ENCODE results near the gene C1orf198. TPM values are rescaled to one million over a fixed set of nuclear protein-coding genes. Genes with fewer than 3 reads are reported as not detected.

Gene C1orf198
- total and polyA plus RNA-seq, 12 donors, result 15.2 to 59.4 (median 24.6) TPM

DNA sequence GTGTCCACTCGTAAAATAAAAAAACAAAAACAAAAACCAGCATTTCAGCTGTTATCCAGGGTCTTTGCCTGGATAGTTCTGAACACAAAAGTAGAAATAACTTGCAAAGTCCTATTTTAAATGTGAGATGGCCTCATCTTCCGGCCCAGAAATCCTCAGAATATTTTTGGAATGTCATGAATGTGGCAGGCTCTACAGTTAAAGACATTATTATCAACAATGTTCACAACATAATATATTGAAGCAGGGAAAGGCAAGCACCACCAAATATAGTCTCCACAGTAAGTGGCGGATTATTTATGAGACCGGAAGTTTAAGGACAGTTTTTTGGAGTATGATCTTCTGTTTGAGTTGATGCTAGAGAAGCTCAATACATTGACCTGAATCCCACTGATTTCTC is 1.2 kb upstream of the C1orf198 start:
- intact Hi-C loops (cut with DNase I), result no loop called here

DNA sequence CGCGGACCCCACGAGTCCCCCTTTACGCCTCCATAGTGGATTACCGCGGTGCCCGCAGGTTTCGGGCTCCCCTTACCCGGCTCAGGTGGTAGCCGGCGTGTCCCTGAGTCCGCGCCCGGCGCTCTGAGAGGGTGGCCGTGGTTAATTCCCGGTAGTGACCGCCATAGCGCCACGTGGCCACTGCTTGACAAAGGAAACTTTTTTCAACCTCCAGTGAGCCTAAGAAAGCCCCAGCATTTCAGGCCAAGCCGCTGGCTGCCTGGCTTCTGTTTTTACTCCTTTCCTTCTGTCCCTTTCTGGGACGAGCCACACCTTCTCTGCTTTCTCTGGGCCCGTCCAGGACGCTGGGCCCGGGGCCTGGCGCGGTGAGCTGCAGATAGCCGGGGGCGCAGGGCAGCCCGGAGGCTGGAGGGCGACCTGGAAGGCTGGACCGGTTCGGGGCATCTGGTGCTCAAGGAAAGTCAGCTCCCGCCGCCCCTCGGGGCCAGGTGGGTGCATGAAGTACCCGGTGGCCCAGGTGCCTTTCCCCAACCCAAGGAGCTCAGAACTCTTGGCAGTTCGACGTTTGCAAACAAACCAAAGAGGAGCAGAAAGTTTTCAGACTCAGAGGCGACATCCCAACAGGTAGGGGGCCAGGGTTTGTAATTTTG is 540 bp upstream of the C1orf198 start:
- intact Hi-C loops (cut with DNase I), result no loop called here
- no peaks in the 10 kb centered on the region for H3K36me3 ChIP-seq (replicated peaks in 1 of 2)
- peak in 1 of 2 donors; percentile 5 for TF ChIP-seq POLR2A (IDR thresholded peaks at IDR 0.05)
- TF ChIP-seq, protein P1, sequence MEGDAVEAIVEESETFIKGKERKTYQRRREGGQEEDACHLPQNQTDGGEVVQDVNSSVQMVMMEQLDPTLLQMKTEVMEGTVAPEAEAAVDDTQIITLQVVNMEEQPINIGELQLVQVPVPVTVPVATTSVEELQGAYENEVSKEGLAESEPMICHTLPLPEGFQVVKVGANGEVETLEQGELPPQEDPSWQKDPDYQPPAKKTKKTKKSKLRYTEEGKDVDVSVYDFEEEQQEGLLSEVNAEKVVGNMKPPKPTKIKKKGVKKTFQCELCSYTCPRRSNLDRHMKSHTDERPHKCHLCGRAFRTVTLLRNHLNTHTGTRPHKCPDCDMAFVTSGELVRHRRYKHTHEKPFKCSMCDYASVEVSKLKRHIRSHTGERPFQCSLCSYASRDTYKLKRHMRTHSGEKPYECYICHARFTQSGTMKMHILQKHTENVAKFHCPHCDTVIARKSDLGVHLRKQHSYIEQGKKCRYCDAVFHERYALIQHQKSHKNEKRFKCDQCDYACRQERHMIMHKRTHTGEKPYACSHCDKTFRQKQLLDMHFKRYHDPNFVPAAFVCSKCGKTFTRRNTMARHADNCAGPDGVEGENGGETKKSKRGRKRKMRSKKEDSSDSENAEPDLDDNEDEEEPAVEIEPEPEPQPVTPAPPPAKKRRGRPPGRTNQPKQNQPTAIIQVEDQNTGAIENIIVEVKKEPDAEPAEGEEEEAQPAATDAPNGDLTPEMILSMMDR (IDR thresholded peaks at IDR 0.05), result no peak
- H3K27ac ChIP-seq, result peak overlapping the region in 4 of 5 donors; percentile 62 to 89 (median 78)
- no peaks in the 10 kb centered on the region for H3K9me3 ChIP-seq (replicated peaks in 1 of 3)
- 5 to 19% (median 12%) methylated on average over 6 to 40 of the region's 40 CpGs for WGBS, 4 donors
- H3K4me1 ChIP-seq (replicated peaks in 1 of 2), result peaks cover 5% of the 10 kb centered on the region in 2 donors
- H3K4me3 ChIP-seq, result peak overlapping the region in 3 of 4 donors; percentile 23 to 97 (median 70)
- DNase-seq, result peak; percentile 29 to 82 (median 75)
- H3K27me3 ChIP-seq, result no peaks in the 10 kb centered on the region

More for the DNA sequence above, 1.2 kb upstream of the C1orf198 start:
- Histone ChIP-seq H3K36me3 (replicated peaks in 1 of 2) (no peaks in the 10 kb centered on the region), H3K27ac (peak overlapping the region in 3 of 5 donors; percentile 62 to 89 (median 82)), H3K4me3 (peak overlapping the region in 1 of 4 donors; percentile 70), H3K27me3 (no peaks in the 10 kb centered on the region), H3K4me1 (replicated peaks in 1 of 2) (peaks cover 5% of the 10 kb centered on the region in 2 donors), H3K9me3 (replicated peaks in 1 of 3) (no peaks in the 10 kb centered on the region)
- no peak for DNase-seq
- 53 to 75% (median 67%) methylated on average over 4 of the region's 4 CpGs for whole genome bisulfite sequencing, 4 donors
- TF ChIP-seq, protein P1 (IDR thresholded peaks at IDR 0.05), result no peak
- TF ChIP-seq POLR2A (IDR thresholded peaks at IDR 0.05), result no peak

DNA sequence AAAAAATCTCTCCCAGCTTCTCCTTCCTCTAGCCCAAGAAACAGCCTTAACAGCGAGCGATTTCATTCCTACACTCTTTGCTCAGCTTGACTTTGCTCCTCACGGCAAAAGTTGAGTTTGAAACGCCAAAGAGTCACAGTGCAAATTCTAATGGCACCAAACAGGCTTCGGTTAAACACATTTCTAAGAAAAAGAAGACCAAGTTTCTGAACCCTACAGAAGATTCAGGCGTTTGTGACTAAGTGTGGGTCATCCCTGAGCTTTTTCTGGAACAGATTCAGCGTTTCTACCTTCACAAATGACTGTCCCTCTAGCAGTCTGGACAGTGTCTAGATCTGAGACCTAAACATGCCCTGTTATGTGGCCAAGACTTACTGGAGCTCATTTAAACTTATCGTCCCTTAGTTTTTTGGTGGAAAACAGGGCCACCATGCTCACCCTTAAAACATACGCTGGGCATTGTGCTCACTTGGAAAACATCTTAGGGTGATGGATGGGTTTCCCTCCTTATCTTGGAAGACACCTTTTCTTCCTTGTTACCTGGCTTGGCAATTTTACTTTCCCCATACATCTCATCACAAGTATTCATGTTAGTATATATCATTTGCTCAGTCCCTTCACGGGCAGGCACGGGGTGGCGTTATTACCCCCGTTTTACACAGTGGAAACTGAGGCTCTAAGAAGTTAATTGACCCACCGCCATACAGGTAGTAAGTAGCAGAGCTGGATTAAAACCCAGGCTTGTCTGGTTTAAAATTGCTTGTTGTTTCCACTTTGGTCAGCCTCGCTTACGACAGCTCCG is 1.0 kb downstream of the C1orf198 start:
- Histone ChIP-seq H3K4me1 (replicated peaks in 1 of 2) (peaks cover 5 to 11% of the 10 kb centered on the region in 2 donors), H3K36me3 (replicated peaks in 1 of 2) (no peaks in the 10 kb centered on the region), H3K4me3 (peak overlapping the region; percentile 2 to 97 (median 63)), H3K27ac (peak overlapping the region in 4 of 5 donors; percentile 47 to 89 (median 78)), H3K27me3 (no peaks in the 10 kb centered on the region), H3K9me3 (replicated peaks in 1 of 3) (no peaks in the 10 kb centered on the region)
- intact Hi-C loops (cut with DNase I), result no loop called here
- no peak for TF ChIP-seq POLR2A (IDR thresholded peaks at IDR 0.05)
- TF ChIP-seq, protein P1 (IDR thresholded peaks at IDR 0.05), result no peak
- 33 to 45% (median 39%) methylated on average over 14 to 17 of the region's 17 CpGs for WGBS, 4 donors
- DNase-seq, result no peak
